GM19193 (cell line): ENCODE results near the gene IFI27L1.

Experiments
- POLR2A ChIP-seq: IDR thresholded peaks from 4 replicates; pipeline ENCODE4 v1.6.1; 2011; ENCODE audit not compliant: insufficient read depth, insufficient read length; ENCODE audit errors: extremely low read depth

IFI27L1 gene

DNA sequence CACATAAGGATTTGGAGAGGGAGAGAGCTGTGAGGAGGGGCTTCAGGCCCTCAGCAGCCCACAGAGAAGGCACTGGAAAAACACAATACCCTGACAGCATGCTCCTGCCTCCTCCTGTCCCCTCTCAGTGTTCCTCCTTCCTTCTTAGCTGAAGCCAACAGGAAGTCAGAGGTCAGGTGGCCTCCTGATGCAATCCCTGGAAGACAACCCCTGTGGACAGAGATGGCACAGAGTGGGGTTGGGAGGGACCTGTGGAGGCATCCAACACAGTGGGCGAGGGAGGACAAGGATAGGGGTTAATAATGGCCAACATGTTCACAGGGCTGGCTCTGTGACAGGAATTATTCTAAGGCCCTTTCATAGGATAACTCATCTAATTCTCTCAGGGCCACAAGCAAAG is 63.7 kb downstream of the IFI27L1 start:
- no peak for TF ChIP-seq POLR2A

DNA sequence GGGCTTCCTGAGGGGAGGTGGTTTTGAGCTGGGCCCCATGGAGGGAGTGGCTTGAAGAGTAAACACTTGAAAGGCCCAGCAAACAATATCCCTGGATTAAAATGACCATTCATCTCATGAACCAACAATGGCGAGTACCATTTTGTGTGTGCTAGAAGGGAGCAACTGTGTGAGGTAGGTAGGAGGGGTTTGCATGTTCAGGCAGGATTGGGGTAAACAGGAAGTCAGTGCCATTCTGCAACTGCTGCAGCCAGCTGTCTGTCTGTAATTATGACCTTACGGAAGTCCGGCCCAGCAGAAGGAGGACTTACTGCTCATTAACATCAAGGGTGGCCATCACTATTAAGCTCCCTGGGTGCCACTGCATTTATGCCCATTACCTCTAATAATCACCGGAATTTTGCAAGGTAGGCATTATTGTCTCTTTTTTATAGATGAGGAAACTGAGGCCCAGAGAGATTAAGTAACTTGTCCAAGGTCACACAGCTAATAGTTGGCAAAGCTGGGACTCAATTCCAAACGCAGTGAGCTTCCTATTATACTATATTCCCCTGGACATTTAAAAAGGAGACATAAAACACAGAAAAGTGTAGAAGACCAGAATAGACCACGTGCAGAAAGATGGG is 64.9 kb downstream of the IFI27L1 start:
- TF ChIP-seq POLR2A: no peak
